ENCODE data around the gene DNAJC21.
A peak's percentile ranks its signal among the peaks of the same experiment; 100 is the strongest.
"Not testable (repeated sequence)": the region's sequence is repeated elsewhere in the genome, so short reads cannot be mapped to it uniquely, and the experiment has no call there.

Gene DNAJC21

DNA sequence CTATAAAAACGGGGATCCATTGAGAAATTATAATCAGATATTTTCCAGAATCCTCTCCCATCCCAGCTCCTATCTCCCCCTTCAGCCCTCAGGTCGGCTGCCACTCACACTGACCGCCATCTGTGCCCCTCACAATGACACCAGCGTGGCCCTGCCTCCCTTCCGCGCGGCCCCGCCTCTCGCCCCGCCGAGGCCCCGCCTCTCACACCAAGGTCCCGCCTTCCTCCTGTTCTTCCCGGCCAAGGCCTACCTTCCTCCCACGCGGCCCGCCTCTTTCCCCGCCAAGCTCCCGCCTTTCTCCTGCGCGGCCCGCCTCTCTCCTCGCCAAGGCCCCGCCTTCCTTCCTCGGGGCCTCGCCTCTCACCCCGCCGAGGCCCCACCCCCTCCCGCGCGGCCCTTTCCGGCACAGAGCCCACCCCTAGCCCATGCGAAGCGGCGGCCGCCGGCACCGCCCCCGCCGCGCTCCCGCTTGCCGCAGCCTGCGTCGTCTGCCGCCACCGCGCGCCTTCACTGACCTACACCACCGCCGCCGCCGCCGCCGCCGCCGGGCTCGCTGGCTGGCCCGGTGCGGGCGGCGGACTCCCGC, at the start of gene DNAJC21:
DNAJC21 (plus strand) TSS at position 426 of the 586 bp plus-strand sequence. CDS start 261 bp downstream, outside the sequence.
- DNase-seq (ENCODE audit: low read depth), result peak; percentile 98

DNA sequence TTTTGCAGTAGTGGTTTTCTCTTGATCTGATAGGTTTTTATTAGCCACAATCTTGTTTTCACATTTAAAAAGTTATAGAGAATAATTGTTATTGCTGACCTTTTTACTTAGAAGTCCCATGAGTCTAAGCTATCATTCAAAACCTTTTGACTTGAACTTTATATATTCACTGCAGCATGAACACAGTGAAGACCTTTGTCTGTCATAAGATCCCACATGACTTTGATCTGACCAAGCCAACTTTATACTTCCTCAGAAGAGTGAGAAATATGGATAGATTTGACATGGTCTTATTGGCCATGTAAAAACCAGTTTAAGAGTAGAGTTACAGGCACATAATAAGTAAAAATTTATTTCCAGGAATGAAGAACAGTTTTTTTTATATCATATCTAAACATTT, 48.1 kb upstream of the DNAJC21 start:
- DNase-seq (ENCODE audit: low read depth), result no peak

DNA sequence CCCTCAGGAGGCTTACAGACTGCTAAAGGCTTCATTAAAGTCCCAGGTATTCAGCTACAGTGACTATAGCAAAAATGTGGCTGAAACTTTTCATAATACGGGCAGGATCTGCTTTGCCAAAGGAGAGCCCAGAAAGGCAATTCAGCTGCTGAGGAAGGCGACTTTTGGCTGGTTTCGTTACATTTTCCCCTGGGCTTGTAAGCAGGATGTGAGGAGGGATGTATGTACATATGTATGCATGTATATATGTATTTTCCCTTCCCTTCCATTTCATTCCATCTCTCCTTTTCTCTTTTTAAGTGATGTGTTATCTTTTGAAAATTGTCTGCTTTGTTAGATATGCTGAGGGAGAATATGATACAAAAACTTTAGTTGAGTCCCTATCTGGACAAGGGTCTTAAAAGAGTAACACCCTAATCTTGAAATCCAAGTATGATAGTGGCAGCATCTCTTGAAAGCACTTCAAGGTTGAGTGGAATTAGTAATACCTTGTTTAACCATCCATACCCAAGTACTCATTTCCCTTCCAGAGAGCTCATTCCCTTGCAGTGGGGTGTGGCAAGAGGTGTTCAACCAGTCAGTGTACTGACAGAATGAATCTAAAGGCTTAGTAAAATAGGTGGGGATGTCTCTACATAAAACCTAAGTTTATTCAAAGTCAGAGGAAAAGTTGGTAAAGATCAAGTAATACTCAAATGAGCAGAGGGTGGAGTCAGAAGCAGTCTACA, 42.8 kb upstream of the DNAJC21 start:
- no peak for DNase-seq (ENCODE audit: low read depth)

DNA sequence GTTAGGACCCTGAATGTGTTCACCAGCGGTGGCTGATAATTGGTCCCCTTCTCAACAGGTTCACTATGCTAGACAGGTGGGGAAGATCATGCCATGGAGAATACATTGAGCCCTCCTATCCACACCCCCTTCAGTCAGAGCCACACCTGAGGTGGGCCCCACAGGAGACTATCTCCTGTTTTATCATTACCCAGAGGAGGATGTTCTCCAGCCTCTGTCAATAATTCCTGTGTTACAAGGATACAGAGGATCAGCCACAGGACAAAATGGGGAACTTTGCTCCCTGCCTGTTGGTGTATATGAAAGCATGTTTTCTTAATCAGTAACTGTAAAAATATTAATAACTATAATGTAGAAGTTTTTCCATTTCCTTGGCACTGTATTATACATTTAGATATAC, 40.0 kb upstream of the DNAJC21 start:
- no peak for DNase-seq (ENCODE audit: low read depth)

DNA sequence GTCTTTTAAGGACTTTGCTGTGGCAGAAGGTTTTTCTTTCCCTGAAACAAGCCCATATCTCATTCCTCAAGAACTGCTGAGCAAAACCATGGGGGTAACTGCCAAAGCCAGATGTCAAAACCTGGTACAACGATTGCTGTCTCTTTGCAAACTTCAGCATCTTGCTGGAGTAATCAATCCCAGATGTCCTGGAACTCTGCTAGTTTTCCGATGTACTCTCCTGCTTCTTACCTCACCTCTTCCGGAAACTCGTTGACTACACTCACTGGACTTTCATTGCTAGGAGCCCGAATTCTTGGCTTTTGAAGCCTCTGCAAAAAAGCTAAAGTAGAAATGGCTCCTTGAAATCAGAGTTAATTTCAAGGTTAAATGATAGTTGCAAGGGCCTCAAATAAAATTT, 37.4 kb upstream of the DNAJC21 start:
- peak; percentile 38 for DNase-seq (ENCODE audit: low read depth)

DNA sequence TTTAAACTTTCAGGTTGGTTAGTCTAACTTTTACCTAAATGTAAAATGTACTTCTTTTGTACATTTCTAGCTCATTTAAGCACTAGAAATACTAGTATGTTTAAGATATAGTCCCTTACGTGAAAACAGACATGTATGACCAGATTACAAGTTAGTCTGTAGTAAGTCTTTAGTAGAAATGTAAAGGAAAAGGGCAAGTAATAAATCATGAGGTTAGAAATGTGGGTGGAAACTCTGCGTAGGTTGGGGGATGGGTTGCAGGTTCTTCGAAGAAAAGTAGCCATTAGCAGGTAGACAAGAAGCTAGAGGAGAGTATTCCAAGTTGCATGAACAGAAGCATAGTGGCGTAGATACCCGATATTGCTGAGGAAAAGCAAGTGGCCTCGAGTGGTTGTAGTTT, 36.9 kb upstream of the DNAJC21 start:
- DNase-seq (ENCODE audit: low read depth), result no peak

DNA sequence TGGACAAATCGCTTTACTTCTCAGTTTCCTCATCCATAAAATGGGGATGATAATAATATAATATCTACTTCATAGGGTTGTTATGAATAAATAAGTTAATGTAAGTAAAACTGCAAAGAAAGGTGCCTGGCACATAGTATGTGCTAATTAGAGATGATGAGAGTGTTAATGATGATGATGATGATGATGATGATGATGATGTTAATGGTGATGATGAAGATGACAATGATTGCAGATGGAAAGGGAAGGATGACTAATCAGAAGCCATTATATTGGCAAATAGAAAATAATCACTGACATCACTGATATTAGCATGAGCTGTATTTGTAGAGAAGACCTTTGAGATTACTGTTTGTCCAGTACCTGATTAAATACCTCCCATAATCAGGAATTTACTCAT, 34.6 kb upstream of the DNAJC21 start:
- no peak for DNase-seq (ENCODE audit: low read depth)

DNA sequence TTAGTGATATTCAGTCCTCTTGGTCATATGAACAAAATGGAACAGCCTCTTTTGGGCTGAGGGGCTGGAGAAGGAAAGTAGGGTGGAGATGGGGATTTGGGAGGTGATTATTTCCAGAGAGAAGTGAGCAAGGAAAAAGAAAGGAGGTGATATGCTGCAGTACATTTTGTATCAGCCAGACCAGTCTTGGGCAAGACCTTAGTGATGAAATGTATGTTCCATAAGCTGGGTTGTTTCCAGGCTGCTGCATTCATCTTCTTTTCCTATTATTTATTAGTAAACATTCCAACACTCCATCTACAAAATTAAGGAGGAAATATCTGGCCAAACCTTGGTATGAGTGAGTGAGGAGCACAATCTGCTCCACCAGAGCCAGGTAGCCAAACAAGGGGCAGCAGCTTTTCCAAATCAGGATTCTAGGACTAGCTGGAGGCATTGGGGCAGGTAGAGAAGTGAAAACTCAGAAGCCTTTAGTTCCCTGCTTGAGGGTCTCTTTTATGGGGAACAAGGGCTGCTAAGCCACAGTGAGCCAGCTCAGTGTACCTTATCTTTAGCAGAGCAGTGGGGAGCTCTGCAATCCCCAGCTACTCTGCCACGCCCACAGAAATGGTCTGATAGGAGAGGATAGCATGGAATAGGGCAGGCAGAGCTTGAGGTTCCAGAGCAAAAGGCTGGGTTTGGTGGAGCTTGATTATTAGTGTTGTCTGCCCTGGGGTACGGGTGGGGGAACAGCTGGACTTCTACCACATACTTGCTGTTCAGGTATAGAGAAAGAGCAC, 33.5 kb upstream of the DNAJC21 start:
- no peak for DNase-seq (ENCODE audit: low read depth)

DNA sequence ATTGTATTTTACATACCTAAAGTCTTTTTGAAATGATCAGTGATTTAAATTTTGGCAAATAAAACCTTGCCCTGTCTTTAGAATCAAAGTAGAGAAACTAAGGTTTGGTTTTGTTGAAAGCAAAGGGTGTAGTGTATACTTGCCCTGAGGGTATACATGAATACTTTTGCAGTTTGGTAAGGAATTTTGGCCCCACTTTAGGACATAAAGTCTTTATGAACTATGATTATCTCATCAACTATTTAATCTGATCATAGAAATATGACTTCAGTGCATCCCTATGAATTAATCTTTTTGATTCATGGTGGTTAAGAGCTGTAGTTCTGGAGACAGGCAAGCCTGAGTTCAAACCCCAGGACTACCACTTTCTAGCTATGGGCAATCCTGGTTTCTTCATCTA, 31.7 kb upstream of the DNAJC21 start:
- DNase-seq (ENCODE audit: low read depth), result peak; percentile 36

DNA sequence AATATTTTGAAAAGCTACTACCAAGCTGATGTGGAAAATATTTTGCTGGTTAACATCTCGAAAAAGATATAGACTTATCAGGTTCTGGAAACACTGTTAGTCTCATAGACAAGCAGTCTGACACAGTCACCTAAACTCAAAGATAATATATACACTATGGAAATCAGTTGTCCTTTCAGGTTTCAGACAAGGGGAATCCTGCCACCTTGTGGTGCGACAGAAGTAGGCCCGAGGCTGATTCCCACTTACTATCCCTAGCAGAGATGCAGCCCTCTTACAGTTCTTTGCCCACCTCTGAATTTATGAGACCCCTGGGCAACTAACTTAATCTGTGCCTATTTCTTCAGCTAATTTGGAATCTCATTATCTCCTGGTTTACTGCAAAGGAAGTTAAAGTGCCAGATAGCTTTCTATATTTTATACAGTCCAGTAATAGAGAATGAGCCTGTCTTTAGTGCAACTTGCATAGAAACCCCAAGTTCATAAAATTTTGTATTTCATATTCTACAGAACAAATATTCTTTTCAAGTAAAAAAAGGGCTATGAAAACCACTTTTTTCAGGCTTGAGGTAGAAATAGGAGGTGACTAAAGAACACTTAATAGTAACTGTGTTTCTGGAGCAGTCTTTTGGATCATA, 31.0 kb upstream of the DNAJC21 start:
- peak; percentile 81 for DNase-seq (ENCODE audit: low read depth)

DNA sequence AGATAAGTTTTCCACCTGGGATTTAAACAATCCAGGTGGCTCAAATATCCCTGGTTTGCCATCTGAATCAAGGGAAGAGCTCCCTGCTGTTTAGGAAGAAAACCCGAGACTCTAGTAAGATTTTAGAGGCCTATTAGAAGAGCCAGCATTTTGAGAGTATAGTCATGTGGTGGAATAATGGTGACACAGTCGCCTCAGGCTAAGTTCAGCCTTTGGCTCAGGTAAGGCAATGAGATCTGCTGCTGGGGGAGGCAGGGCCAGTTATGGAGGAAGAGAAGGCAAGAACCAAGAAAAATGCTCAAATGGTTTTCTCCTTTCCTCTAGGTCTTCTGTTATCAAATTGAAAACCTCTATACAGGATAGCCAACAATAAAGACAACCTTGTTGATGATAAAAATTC, 30.3 kb upstream of the DNAJC21 start:
- DNase-seq (ENCODE audit: low read depth), result no peak

DNA sequence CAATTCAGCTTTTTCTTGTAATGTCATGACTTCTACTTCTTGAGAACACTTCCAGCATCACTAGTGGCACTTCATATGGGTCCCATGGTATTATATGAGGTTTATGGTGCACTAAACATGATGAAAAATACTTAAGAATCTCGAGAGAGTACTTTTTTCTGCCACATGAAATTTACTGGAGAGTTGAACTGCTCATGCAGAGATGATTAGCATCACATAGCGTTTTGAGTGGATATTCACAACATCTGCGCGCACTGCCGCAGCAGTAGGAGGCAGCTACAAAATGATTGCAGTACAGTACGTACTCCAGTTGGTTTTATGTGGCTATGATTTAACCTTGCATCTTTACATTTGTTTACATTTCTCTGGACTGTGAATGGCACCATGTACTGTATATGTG, 28.7 kb upstream of the DNAJC21 start:
- DNase-seq (ENCODE audit: low read depth), result no peak

DNA sequence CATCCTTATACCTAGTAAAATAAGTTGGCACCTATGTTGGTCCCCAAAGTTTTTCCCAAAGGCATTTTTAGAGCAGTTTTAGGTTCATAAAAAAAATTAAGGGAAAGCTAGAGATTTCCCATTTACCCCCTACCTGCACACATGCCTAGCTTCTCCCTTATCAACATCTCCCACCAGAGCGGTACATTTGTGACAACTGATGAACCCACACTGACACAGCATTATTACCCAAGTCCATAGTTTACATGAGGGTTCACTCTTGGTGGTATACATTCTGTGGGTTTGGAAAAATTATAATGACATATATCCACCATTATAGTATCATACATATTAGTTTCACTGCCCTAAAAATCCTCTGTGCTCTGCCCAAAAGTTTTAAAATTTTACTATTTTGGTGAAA, 26.1 kb upstream of the DNAJC21 start:
- no peak for DNase-seq (ENCODE audit: low read depth)

DNA sequence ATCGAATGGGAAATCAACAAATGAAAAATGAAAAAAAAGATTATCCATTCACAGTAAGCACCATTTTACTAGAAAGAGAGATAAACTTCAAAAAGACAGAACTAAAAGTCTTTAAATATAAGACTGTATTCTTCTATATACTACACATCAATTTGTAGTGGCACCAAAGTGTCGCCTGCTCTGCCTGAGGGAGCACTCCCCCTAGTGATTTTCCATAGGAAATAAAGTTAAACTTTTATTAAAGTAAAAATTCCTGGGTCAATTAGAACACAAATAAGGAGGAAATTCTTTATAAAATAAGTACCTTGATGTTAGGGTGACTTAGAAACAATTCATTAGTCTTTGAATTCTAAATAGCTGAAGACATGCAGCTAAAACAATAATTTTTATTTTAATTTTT, 23.8 kb upstream of the DNAJC21 start:
- peak; percentile 42 for DNase-seq (ENCODE audit: low read depth)

DNA sequence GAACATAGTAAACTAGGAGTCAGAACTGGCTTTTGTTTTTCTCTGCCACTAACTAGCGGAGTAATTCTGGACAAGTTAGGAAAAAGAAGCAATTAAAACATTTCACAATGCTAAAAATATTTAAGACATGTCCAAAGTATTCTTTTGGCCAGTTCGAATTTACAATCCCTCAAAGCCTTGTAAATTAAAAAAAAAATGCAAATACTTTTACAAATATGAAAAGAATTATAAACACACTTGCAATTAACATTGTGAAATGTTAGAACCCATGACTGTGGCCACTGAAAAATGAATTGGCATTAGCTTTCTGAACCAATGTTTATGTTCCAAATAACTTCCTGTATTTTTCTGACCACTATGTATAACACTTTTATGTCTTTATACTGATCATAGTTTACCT, 16.3 kb upstream of the DNAJC21 start:
- DNase-seq (ENCODE audit: low read depth), result peak; percentile 49

DNA sequence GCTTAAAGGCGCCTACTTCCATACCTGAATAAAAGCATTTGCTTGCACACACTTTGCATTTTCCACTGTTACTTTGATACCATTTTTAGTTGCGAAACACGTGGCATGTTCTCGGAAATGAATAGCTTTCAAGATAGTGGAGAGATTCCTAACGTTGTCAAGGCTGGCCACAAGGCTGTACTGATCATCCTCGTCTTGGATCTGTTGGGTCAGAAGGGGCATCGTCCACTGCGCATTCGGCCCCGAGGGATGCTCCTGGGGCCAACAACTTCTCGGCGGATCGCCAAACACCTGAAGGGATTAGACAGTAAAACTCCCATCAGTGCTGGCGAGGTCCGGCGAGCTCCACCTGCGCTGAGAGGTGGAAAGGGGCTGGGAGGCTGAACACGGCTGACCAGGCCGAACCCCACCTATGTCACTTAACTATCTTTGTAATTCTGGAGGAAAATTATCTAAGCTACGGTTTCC, 14.7 kb upstream of the DNAJC21 start:
- DNase-seq (ENCODE audit: low read depth), result peak; percentile 58

DNA sequence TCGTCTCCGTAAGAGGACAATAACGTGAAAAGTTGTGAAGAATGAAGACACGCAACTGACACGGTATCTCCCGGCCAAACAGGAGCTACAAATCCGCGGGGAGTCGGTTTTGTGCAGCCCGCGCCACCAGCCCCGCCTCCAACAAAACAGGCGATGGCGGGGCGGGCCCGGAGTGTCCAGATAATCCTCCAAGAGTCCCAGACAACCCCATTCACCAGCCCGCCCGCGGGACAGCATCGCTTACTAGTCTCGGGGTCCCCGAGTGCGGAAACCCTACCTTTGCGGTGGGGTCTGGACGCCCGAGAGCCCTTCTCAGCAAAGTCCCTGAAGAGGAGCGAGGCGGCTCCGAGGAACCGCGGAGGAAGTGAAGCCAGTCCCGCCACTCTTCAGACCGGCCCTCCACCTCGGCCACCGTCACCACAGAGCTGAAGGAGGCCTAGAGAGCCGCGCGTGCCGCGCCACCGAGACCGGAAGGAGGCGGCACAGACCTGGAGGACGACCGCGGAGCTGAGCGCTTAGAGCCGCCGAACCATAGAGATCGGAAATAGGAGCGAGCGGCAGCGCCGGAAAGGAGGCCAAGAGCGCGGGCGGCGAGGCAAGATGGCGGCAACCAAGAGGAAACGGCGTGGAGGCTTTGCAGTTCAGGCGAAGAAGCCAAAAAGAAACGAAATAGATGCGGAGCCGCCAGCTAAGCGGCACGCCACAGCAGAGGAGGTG, 14.1 kb upstream of the DNAJC21 start, which contains the start of the genes BRIX1 and RAD1:
BRIX1 (plus strand) TSS at position 573 of the 717 bp plus-strand sequence; CDS start at position 601, 28 bp downstream.
RAD1 (minus strand) TSS at position 366 of the 717 bp plus-strand sequence. CDS start 612 bp downstream, outside the sequence.
- peak; percentile 98 for DNase-seq (ENCODE audit: low read depth)

DNA sequence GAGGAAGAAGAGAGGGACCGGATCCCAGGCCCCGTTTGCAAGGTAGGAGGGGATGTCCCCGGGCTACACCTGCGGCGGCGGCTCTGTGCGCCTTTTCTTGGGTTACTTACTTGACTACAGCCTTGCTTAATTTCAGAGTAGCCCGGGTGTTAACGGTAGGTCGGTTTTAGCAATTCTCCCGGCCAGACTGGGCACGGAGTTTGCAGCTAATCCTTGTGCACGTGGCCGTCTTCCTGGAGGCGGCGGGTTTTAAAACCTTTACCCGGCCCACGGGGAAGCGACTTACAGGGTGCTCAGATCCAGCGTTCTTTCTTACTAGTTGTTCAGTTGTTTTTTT, 13.5 kb upstream of the DNAJC21 start:
- DNase-seq (ENCODE audit: low read depth), result no peak

DNA sequence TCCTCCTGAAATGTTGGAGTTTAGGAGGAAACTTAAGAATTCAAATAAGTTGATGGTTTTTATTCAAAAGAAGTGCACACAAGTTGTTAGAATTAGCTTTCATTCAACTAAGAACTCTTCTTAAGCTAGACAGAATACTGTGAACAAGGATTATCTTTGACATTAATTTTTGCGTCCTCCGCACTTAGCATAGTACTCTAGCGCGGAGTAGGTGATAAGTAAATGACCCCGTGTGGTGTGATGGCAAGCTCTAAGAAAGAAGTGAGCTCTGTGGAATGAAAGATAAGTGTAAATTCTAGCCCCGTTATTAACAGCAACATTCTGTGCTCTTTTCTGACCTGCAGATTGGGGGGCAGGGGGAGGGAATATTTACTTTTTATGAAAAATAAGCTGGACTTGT, 12.8 kb upstream of the DNAJC21 start:
- DNase-seq (ENCODE audit: low read depth), result peak; percentile 20

DNA sequence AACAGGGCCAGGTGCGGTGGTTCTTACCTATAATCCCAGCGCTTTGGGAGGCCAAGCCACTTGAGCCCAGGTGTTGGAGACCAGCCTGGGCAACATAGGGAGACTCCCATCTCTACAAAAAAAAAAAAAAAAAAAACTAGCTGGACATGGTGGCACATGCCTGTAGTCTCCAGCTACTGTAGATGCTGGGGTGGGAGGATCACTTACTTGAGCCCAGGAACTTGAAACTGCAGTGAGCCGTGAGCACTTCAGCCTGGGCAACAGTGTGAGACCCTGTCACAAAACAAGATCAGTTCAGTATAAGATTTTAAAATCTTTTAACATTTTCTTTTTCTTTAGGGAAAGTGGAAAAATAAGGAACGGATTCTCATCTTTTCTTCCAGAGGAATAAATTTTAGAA, 11.3 kb upstream of the DNAJC21 start:
- no peak for DNase-seq (ENCODE audit: low read depth)

DNA sequence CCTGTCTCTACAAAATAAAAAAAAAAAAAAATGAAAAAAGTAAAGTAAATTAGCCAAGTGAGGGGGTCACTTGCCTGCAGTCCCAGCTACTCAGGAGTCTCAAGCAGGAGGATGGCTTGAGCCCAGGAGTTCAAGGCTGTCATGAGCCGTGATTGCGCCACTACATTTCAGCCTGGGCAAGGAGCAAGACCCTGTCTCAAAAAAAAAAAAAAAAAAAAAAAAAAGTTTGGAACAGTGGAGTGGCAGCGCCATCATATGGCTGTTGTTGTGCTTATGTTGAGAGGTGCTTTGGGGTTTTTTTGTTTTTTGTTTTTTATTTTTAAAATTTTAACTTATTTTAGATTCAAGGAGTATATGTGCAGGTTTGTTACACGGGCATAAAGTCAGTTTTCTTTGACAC, 10.3 kb upstream of the DNAJC21 start:
- peak; percentile 28 for DNase-seq (ENCODE audit: low read depth)

DNA sequence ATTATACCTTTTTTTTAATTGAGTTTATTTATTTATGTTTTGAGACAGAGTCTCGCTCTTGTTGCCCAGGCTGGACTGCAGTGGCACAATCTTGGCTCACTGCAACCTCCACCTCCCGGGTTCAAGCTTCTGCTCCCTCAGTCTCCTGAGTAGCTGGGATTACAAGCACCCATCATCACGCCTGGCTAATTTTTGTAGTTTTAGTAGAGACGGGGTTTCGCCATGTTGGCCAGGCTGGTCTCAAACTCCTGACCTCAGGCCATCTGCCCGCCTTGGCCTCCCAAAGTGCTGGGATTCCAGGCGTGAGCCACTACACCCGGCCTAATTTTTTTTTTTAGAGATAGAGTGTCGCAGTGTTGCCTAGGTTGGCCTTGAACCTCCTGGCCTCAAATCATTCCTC, 6.1 kb upstream of the DNAJC21 start:
- not testable (repeated sequence) for DNase-seq (ENCODE audit: low read depth)

Data from ELR (cell line).